Choroid plexus epithelial cell (primary cell): ENCODE data around the gene ESPL1.

Experiments
- DNase-seq: peaks from one replicate; pipeline ENCODE4 v3.0.0-alpha.2; 2010; ENCODE audit warnings: low read depth
- H3K4me3 ChIP-seq: 2 replicates; pipeline ENCODE4 v1.5.1; 2011; ENCODE audit warnings: low read depth, mild to moderate bottlenecking, control low read depth, low read length, moderate library complexity
- CTCF ChIP-seq: conservative IDR thresholded peaks from 2 replicates; pipeline ENCODE4 v1.5.1; 2011; ENCODE audit warnings: low read depth, mild to moderate bottlenecking, control low read depth, inconsistent platforms, low read length, moderate library complexity

Gene ESPL1

GRCh38 chr12:53302903-53303302 lies 34.8 kb downstream of the ESPL1 start:
- TF ChIP-seq CTCF = no peak
- DNase-seq = no peak
- no peak overlapping the region for H3K4me3 ChIP-seq

GRCh38 chr12:53306826-53307225 lies 38.7 kb downstream of the ESPL1 start:
- no peak for TF ChIP-seq CTCF
- H3K4me3 ChIP-seq = no peak overlapping the region
- no peak for DNase-seq

GRCh38 chr12:53308276-53308675 lies 40.2 kb downstream of the ESPL1 start:
- DNase-seq = no peak
- no peak for TF ChIP-seq CTCF
- no peak overlapping the region for H3K4me3 ChIP-seq

GRCh38 chr12:53313996-53314395 lies 45.9 kb downstream of the ESPL1 start:
- H3K4me3 ChIP-seq = no peak overlapping the region
- DNase-seq = no peak
- no peak for TF ChIP-seq CTCF

GRCh38 chr12:53320352-53321195 lies 52.5 kb downstream of the ESPL1 start:
- TF ChIP-seq CTCF = no peak
- peak; percentile 56 for DNase-seq
- peak overlapping the region; percentile 79 for H3K4me3 ChIP-seq

- TF ChIP-seq CTCF = no peak
- H3K4me3 ChIP-seq = peak overlapping the region; percentile 62
- peak; percentile 10 for DNase-seq
Observed at GRCh38 chr12:53324113-53324778, 56.1 kb downstream of the ESPL1 start.
